ENCODE data around the gene PIH1D2. TPM values are rescaled to one million over a fixed set of nuclear protein-coding genes. Genes with fewer than 3 reads are reported as not detected.
"Not testable (repeated sequence)": the region's sequence is repeated elsewhere in the genome, so short reads cannot be mapped to it uniquely, and the experiment has no call there.

Gene PIH1D2
- total and polyA plus RNA-seq, 2 donors from 2014 or later, result 6.6 to 7.5 TPM

GRCh38 chr11:112057170-112057569 is 16.6 kb downstream of the PIH1D2 start:
- Histone ChIP-seq H3K4me1 (ENCODE audit: control insufficient read depth in 2 of 3, insufficient read depth in 2 of 3, low read depth in 1 of 3, low read length in 3 of 3) (no peaks in the 10 kb centered on the region), H3K9me3 (ENCODE audit: control insufficient read depth in 2 of 3, insufficient read depth in 1 of 3, low read length in 3 of 3) (no peaks in the 10 kb centered on the region), H3K27me3 (ENCODE audit: control insufficient read depth, insufficient read depth, low read length) (no peaks in the 10 kb centered on the region), H3K36me3 (ENCODE audit: control insufficient read depth in 2 of 3, insufficient read depth in 3 of 3, low read length in 3 of 3) (peaks cover 4 to 34% (median 5%) of the 10 kb centered on the region in 3 donors), H3K4me3 (ENCODE audit: low read length in 3 of 3) (no peak overlapping the region), H3K27ac (ENCODE audit: low read depth in 2 of 2, low read length in 2 of 2) (no peak overlapping the region), H3K9ac (ENCODE audit: low read length in 3 of 3) (no peak overlapping the region)
- DNase-seq (no peak), FAIRE-seq (no peak)
- TF ChIP-seq CTCF (IDR thresholded peaks at IDR 0.05; ENCODE audit: borderline replicate concordance, extremely low read depth, insufficient read depth), result no peak
- intact Hi-C loops (cut with DNase I), result no loop called here

- FAIRE-seq (no peak), DNase-seq (no peak)
- Histone ChIP-seq H3K9me3 (ENCODE audit: control insufficient read depth in 2 of 3, insufficient read depth in 1 of 3, low read length in 3 of 3) (no peaks in the 10 kb centered on the region), H3K4me3 (ENCODE audit: low read length in 3 of 3) (no peak overlapping the region), H3K27me3 (ENCODE audit: control insufficient read depth, insufficient read depth, low read length) (no peaks in the 10 kb centered on the region), H3K4me1 (ENCODE audit: control insufficient read depth in 2 of 3, insufficient read depth in 2 of 3, low read depth in 1 of 3, low read length in 3 of 3) (no peaks in the 10 kb centered on the region), H3K9ac (ENCODE audit: low read length in 3 of 3) (no peak overlapping the region), H3K36me3 (ENCODE audit: control insufficient read depth in 2 of 3, insufficient read depth in 3 of 3, low read length in 3 of 3) (peaks cover 4 to 29% (median 12%) of the 10 kb centered on the region in 3 donors), H3K27ac (ENCODE audit: low read depth in 2 of 2, low read length in 2 of 2) (no peak overlapping the region)
- TF ChIP-seq CTCF (IDR thresholded peaks at IDR 0.05; ENCODE audit: borderline replicate concordance, extremely low read depth, insufficient read depth), result no peak
- intact Hi-C loops (cut with DNase I), result no loop called here
Measured at GRCh38 chr11:112051768-112052167, 22.0 kb downstream of the PIH1D2 start.

GRCh38 chr11:112050721-112051120 is 23.1 kb downstream of the PIH1D2 start:
- TF ChIP-seq CTCF (IDR thresholded peaks at IDR 0.05; ENCODE audit: borderline replicate concordance, extremely low read depth, insufficient read depth), result no peak
- Histone ChIP-seq H3K4me1 (ENCODE audit: control insufficient read depth in 2 of 3, insufficient read depth in 2 of 3, low read depth in 1 of 3, low read length in 3 of 3) (no peaks in the 10 kb centered on the region), H3K4me3 (ENCODE audit: low read length in 3 of 3) (no peak overlapping the region), H3K9me3 (ENCODE audit: control insufficient read depth in 2 of 3, insufficient read depth in 1 of 3, low read length in 3 of 3) (no peaks in the 10 kb centered on the region), H3K36me3 (ENCODE audit: control insufficient read depth in 2 of 3, insufficient read depth in 3 of 3, low read length in 3 of 3) (peaks cover 4 to 25% (median 12%) of the 10 kb centered on the region in 3 donors), H3K27ac (ENCODE audit: low read depth in 2 of 2, low read length in 2 of 2) (no peak overlapping the region), H3K9ac (ENCODE audit: low read length in 3 of 3) (no peak overlapping the region), H3K27me3 (ENCODE audit: control insufficient read depth, insufficient read depth, low read length) (no peaks in the 10 kb centered on the region)
- DNase-seq (no peak), FAIRE-seq (no peak)
- intact Hi-C loops (cut with DNase I), result no loop called here

- intact Hi-C loops (cut with DNase I), result no loop called here
- no peak for TF ChIP-seq CTCF (IDR thresholded peaks at IDR 0.05; ENCODE audit: borderline replicate concordance, extremely low read depth, insufficient read depth)
- no peak for FAIRE-seq
- Histone ChIP-seq H3K9ac (ENCODE audit: low read length in 3 of 3) (no peak overlapping the region), H3K9me3 (ENCODE audit: control insufficient read depth in 2 of 3, insufficient read depth in 1 of 3, low read length in 3 of 3) (no peaks in the 10 kb centered on the region), H3K27me3 (ENCODE audit: control insufficient read depth, insufficient read depth, low read length) (no peaks in the 10 kb centered on the region), H3K36me3 (ENCODE audit: control insufficient read depth in 2 of 3, insufficient read depth in 3 of 3, low read length in 3 of 3) (peaks cover 6 to 28% (median 14%) of the 10 kb centered on the region in 3 donors), H3K4me1 (ENCODE audit: control insufficient read depth in 2 of 3, insufficient read depth in 2 of 3, low read depth in 1 of 3, low read length in 3 of 3) (no peaks in the 10 kb centered on the region), H3K4me3 (ENCODE audit: low read length in 3 of 3) (no peak overlapping the region), H3K27ac (ENCODE audit: low read depth in 2 of 2, low read length in 2 of 2) (no peak overlapping the region)
- DNase-seq, result no peak
Measured at GRCh38 chr11:112049777-112050176, 24.0 kb downstream of the PIH1D2 start.

DNA sequence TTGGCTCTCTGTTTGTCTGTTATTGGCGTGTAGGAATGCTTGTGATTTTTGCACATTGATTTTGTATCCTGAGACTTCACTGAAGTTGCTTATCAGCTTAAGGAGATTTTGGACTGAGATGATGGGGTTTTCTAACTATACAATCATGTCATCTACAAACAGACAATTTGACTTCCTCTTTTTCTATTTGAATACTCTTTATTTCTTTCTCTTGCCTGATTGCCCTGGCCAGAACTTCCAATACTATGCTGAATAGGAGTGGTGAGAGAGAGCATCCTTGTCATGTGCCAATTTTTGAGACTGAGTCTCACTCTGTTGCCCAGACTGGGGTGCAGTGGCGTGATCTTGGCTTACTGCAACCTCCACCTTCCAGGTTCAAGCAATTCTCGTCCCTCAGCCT is 25.6 kb downstream of the PIH1D2 start:
- H3K9ac ChIP-seq (ENCODE audit: low read length in 3 of 3); FAIRE-seq; H3K4me1 ChIP-seq (ENCODE audit: control insufficient read depth in 2 of 3, insufficient read depth in 2 of 3, low read depth in 1 of 3, low read length in 3 of 3); H3K27me3 ChIP-seq (ENCODE audit: control insufficient read depth, insufficient read depth, low read length); DNase-seq; H3K4me3 ChIP-seq (ENCODE audit: low read length in 3 of 3); H3K27ac ChIP-seq (ENCODE audit: low read depth in 2 of 2, low read length in 2 of 2); intact Hi-C loops (cut with DNase I); H3K9me3 ChIP-seq (ENCODE audit: control insufficient read depth in 2 of 3, insufficient read depth in 1 of 3, low read length in 3 of 3): not testable (repeated sequence)
- peaks cover 6 to 30% (median 14%) of the 10 kb centered on the region in 3 donors for H3K36me3 ChIP-seq (ENCODE audit: control insufficient read depth in 2 of 3, insufficient read depth in 3 of 3, low read length in 3 of 3)

Data from kidney (tissue), 14 donors.